K562 (cell line): Measurements from ENCODE around the gene TPM4. TPM values are rescaled to one million over a fixed set of nuclear protein-coding genes. Genes with fewer than 3 reads are reported as not detected.

Source experiments
- BCOR ChIP-seq: fragments of 450-650 bp; IDR thresholded peaks from 2 replicates; pipeline ENCODE4 v1.6.1; 2016
- CBFA2T2 ChIP-seq: fragments of 450-650 bp; conservative IDR thresholded peaks from 2 replicates; pipeline ENCODE4 v1.6.1; 2017; ENCODE audit warnings: mild to moderate bottlenecking
- CBX2 ChIP-seq: fragments of 200-600 bp; sonication (generic); IDR thresholded peaks from one replicate; pipeline ENCODE4 v1.6.1; 2012; ENCODE audit warnings: mild to moderate bottlenecking, low read length, inconsistent platforms; ENCODE audit not compliant: insufficient read depth, poor library complexity, severe bottlenecking
- DDX20 ChIP-seq: fragments of 450-650 bp; IDR thresholded peaks from 2 replicates; pipeline ENCODE4 v1.6.1; 2016; ENCODE audit warnings: missing genetic modification characterization, low read depth, mild to moderate bottlenecking, missing compliant biosample characterization, moderate library complexity
- GTF2E2 ChIP-seq: fragments of 200-800 bp; sonication (Bioruptor generic); IDR thresholded peaks from 2 replicates; pipeline ENCODE4 v1.6.1; 2016; ENCODE audit warnings: missing genetic modification characterization, missing compliant biosample characterization
- MCM3 ChIP-seq: fragments of 450-650 bp; IDR thresholded peaks from 2 replicates; pipeline ENCODE4 v1.6.1; 2016
- MCM7 ChIP-seq, 2 experiments: fragments of 450-650 bp; IDR thresholded peaks; 2 replicates each; pipeline ENCODE4 v1.6.1; 2016 to 2018
- NBN ChIP-seq: fragments of 450-650 bp; IDR thresholded peaks from 2 replicates; pipeline ENCODE4 v1.6.1; 2016; ENCODE audit warnings: low read depth, mild to moderate bottlenecking
- POLR3A ChIP-seq: IDR thresholded peaks from 2 replicates; pipeline ENCODE4 v1.6.1; 2011; ENCODE audit warnings: borderline replicate concordance, mild to moderate bottlenecking, moderate library complexity; ENCODE audit not compliant: insufficient read length, insufficient read depth; ENCODE audit errors: extremely low read depth
- PYGO2 ChIP-seq: fragments of 450-650 bp; IDR thresholded peaks from 2 replicates; pipeline ENCODE4 v1.6.1; 2016; ENCODE audit warnings: mild to moderate bottlenecking, missing genetic modification characterization, moderate library complexity, missing compliant biosample characterization
- SRF ChIP-seq, 2 experiments: fragments of 250-450, 450-650 bp in 1 of 2; sonication (Bioruptor Pico) in 1 of 2; sonication (generic) in 1 of 2; formaldehyde crosslinking; IDR thresholded peaks; 2 replicates each; pipeline versions ENCODE4 v1.5.0 to v1.5.1; 2020 to 2022; ENCODE audit warnings: mild to moderate bottlenecking in 1 of 2, missing genetic modification reagents in 1 of 2
- SRSF9 ChIP-seq: fragments of 200-400 bp; formaldehyde crosslinking; IDR thresholded peaks from 2 replicates; pipeline ENCODE4 v1.6.1; 2017; ENCODE audit warnings: low read depth, low read length, borderline replicate concordance
- WHSC1 ChIP-seq: IDR thresholded peaks from one replicate; pipeline ENCODE4 v1.6.1; 2012; ENCODE audit warnings: low read length, control low read depth, inconsistent platforms
- ZKSCAN3 ChIP-seq: fragments of 250-450 bp; sonication (Bioruptor Pico); IDR thresholded peaks from 2 replicates; pipeline ENCODE4 v1.4.0; 2020
- ZNF311 ChIP-seq: fragments of 250-450 bp; sonication (Bioruptor Pico); IDR thresholded peaks from 2 replicates; pipeline ENCODE4 v1.4.0; 2020; ENCODE audit warnings: mild to moderate bottlenecking, moderate library complexity
- ZNF408 ChIP-seq: fragments of 250-450 bp; sonication (Bioruptor Pico); IDR thresholded peaks from 2 replicates; pipeline ENCODE4 v1.4.0; 2020; ENCODE audit warnings: low read depth, mild to moderate bottlenecking, moderate library complexity
- ZNF696 ChIP-seq: fragments of 250-450 bp; sonication (Bioruptor Pico); conservative IDR thresholded peaks from 2 replicates; pipeline ENCODE4 v1.4.0; 2020; ENCODE audit warnings: mild to moderate bottlenecking, moderate library complexity
- polyA plus RNA-seq, 8 experiments: library from polyadenylated mRNA; depleted of rRNA in 4 of 8; stranded (reverse) in 5 of 8; unstranded in 3 of 8; fragments of >200 nt; fragmentation: Nextera tagmentation in 2 of 8; fragmentation: Illumina TruSeq in 1 of 8; extraction: Ambion mirVana in 2 of 8; extraction: Trizol in 1 of 8; gene quantifications; 2 replicates each; pipeline versions ENCODE4 v1.2.1 to v1.2.3, GENCODE V29; 2011 to 2014; ENCODE audit warnings: inconsistent platforms in 1 of 8, missing spikeins in 1 of 8
- total RNA-seq, 7 experiments: library from RNA; depleted of rRNA in 6 of 7; stranded (reverse); fragments of >200 nt in 6 of 7; fragmentation: Illumina TruSeq in 2 of 7; extraction: Trizol in 2 of 7; gene quantifications; 2 replicates each; pipeline versions ENCODE4 v1.2.1 to v1.2.3, GENCODE V29; 2011 to 2021; ENCODE audit warnings: low replicate concordance in 1 of 7
- TF ChIP-seq, protein P1 (sequence below): sonication (generic); formaldehyde crosslinking; IDR thresholded peaks from 2 replicates; pipeline ENCODE4 v1.8.0; 2022; ENCODE audit warnings: mild to moderate bottlenecking, low read depth, missing genetic modification reagents
- TF ChIP-seq, protein P2 (sequence below), 2 experiments: fragments of 450-650 bp in 1 of 2; sonication (generic) in 1 of 2; formaldehyde crosslinking in 1 of 2; IDR thresholded peaks; 2 replicates each; pipeline versions ENCODE4 v1.7.1 to v1.9.0; 2016 to 2022; ENCODE audit warnings: inconsistent platforms in 1 of 2, mild to moderate bottlenecking in 1 of 2, missing genetic modification reagents in 1 of 2

Gene TPM4
- total and polyA plus RNA-seq, 9 of the 15 experiments (the other 6 are each of a cell fraction or from before 2014, with no cell fraction given), result 28.1 to 111 (median 77.4) TPM

DNA sequence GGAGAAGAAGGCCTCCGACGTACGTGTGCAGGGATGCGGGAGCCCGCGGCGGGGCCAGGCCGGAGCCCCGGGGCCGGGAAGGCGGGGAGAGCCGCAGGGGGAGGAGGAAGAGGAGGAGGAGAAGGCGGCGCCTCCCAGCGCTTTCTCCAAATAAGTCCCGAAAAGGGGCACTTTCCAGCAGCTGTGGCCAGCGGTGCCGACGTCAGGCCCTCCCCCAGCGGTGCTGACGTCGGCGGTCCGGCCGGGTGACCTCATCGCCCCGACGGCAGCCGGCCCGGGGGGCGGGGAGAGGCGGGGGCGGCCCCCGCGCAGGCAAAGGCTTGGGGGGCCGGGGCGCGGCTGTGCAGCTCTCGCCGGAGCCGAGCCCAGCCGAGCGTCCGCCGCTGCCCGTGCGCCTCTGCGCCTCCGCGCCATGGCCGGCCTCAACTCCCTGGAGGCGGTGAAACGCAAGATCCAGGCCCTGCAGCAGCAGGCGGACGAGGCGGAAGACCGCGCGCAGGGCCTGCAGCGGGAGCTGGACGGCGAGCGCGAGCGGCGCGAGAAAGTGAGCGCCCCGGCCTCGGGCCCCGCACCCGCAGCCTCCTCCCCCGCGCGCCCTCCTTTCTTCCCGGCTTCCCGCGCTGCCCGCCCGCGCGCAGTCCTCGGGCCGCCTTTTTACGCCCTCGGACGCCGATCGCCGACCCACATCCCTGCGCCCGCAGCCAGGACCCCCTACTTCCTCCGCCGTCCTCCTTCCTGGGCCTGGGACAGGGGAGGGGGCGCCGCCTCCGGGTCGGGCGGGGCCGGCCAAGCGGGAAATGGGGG lies at the start of gene TPM4 (continued):
- TF ChIP-seq ZNF408, result no peak
- no peak for TF ChIP-seq CBFA2T2
- TF ChIP-seq MCM3, result no peak
- TF ChIP-seq DDX20 (tag), result no peak
- no peak for TF ChIP-seq POLR3A
- no peak for TF ChIP-seq ZKSCAN3 (CRISPR knock-in tag)
- TF ChIP-seq, protein P1, sequence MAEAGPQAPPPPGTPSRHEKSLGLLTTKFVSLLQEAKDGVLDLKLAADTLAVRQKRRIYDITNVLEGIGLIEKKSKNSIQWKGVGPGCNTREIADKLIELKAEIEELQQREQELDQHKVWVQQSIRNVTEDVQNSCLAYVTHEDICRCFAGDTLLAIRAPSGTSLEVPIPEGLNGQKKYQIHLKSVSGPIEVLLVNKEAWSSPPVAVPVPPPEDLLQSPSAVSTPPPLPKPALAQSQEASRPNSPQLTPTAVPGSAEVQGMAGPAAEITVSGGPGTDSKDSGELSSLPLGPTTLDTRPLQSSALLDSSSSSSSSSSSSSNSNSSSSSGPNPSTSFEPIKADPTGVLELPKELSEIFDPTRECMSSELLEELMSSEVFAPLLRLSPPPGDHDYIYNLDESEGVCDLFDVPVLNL, result no peak
- TF ChIP-seq GTF2E2 (tag), result peak; percentile 83
- TF ChIP-seq SRF (CRISPR knock-in tag; IDR thresholded peaks at IDR 0.05), result peak; percentile 89 to 98; a peak in 3 of 4 replicates
- no peak for TF ChIP-seq MCM7 (IDR thresholded peaks at IDR 0.05)
- TF ChIP-seq, protein P2, sequence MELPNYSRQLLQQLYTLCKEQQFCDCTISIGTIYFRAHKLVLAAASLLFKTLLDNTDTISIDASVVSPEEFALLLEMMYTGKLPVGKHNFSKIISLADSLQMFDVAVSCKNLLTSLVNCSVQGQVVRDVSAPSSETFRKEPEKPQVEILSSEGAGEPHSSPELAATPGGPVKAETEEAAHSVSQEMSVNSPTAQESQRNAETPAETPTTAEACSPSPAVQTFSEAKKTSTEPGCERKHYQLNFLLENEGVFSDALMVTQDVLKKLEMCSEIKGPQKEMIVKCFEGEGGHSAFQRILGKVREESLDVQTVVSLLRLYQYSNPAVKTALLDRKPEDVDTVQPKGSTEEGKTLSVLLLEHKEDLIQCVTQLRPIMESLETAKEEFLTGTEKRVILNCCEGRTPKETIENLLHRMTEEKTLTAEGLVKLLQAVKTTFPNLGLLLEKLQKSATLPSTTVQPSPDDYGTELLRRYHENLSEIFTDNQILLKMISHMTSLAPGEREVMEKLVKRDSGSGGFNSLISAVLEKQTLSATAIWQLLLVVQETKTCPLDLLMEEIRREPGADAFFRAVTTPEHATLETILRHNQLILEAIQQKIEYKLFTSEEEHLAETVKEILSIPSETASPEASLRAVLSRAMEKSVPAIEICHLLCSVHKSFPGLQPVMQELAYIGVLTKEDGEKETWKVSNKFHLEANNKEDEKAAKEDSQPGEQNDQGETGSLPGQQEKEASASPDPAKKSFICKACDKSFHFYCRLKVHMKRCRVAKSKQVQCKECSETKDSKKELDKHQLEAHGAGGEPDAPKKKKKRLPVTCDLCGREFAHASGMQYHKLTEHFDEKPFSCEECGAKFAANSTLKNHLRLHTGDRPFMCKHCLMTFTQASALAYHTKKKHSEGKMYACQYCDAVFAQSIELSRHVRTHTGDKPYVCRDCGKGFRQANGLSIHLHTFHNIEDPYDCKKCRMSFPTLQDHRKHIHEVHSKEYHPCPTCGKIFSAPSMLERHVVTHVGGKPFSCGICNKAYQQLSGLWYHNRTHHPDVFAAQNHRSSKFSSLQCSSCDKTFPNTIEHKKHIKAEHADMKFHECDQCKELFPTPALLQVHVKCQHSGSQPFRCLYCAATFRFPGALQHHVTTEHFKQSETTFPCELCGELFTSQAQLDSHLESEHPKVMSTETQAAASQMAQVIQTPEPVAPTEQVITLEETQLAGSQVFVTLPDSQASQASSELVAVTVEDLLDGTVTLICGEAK (IDR thresholded peaks at IDR 0.05), result no peak
- TF ChIP-seq, protein P2 (CRISPR knock-in tag; IDR thresholded peaks at IDR 0.05), result no peak
- no peak for TF ChIP-seq BCOR
- TF ChIP-seq SRSF9, result no peak
- TF ChIP-seq NBN, result no peak
- TF ChIP-seq CBX2, result no peak
- no peak for TF ChIP-seq PYGO2
- no peak for TF ChIP-seq ZNF311 (CRISPR knock-in tag)
- no peak for TF ChIP-seq WHSC1
- no peak for TF ChIP-seq ZNF696 (CRISPR knock-in tag)
